DOHH2 (cell line): ENCODE data around the gene GDE1.

ENCODE experiments used
- H3F3A ChIP-seq: fragments of 200-600 bp; sonication (generic), shearing (Covaris generic); 2 replicates; pipeline ENCODE4 v1.6.0; 2016; ENCODE audit warnings: antibody characterized with exemption, mild to moderate bottlenecking; ENCODE audit not compliant: control insufficient read depth, insufficient read depth
- H3K27ac ChIP-seq: fragments of 200-600 bp; sonication (generic); 2 replicates; pipeline ENCODE4 v1.5.1; 2014; ENCODE audit warnings: low read depth, mild to moderate bottlenecking, low read length, moderate library complexity
- H3K27me3 ChIP-seq: fragments of 200-600 bp; sonication (generic); 2 replicates; pipeline ENCODE4 v1.6.1; 2014; ENCODE audit warnings: mild to moderate bottlenecking, low read length, mixed read lengths; ENCODE audit not compliant: control insufficient read depth
- H3K36me3 ChIP-seq: fragments of 200-600 bp; sonication (generic); 2 replicates; pipeline ENCODE4 v1.6.1; 2014; ENCODE audit warnings: mild to moderate bottlenecking, low read length, moderate library complexity, mixed read lengths; ENCODE audit not compliant: control insufficient read depth
- H3K4me1 ChIP-seq: fragments of 200-600 bp; sonication (generic); 2 replicates; pipeline ENCODE4 v1.6.1; 2014; ENCODE audit warnings: mild to moderate bottlenecking, low read length, mixed read lengths; ENCODE audit not compliant: control insufficient read depth
- H3K4me2 ChIP-seq: fragments of 200-600 bp; sonication (generic); 2 replicates; pipeline ENCODE4 v1.6.0; 2014; ENCODE audit warnings: mild to moderate bottlenecking, low read length, moderate library complexity
- H3K4me3 ChIP-seq: fragments of 200-600 bp; sonication (generic); 2 replicates; pipeline ENCODE4 v1.5.1; 2014; ENCODE audit warnings: mild to moderate bottlenecking, low read length, mixed read lengths
- H3K79me2 ChIP-seq: fragments of 200-600 bp; sonication (generic); 2 replicates; pipeline ENCODE4 v1.6.1; 2014; ENCODE audit warnings: mild to moderate bottlenecking, low read length, mixed read lengths; ENCODE audit not compliant: control insufficient read depth
- H3K9me2 ChIP-seq: fragments of 200-600 bp; sonication (generic); replicated peaks from 2 replicates; pipeline ENCODE4 v1.6.1; 2014; ENCODE audit warnings: mild to moderate bottlenecking, low read length, mixed read lengths; ENCODE audit not compliant: control insufficient read depth
- H3K9me3 ChIP-seq: fragments of 200-600 bp; sonication (generic); 2 replicates; pipeline ENCODE4 v1.6.1; 2014; ENCODE audit warnings: antibody characterized with exemption, low read length, mixed read lengths; ENCODE audit not compliant: control insufficient read depth, insufficient read depth
- H4K20me1 ChIP-seq: fragments of 200-600 bp; sonication (generic); 2 replicates; pipeline ENCODE4 v1.6.0; 2014; ENCODE audit warnings: low read depth, mild to moderate bottlenecking, antibody characterized with exemption, low read length, moderate library complexity; ENCODE audit not compliant: control insufficient read depth, insufficient read depth
- EZH2phosphoT487 ChIP-seq: fragments of 200-600 bp; sonication (generic); IDR thresholded peaks from 2 replicates; pipeline ENCODE4 v1.6.1; 2017; ENCODE audit warnings: borderline replicate concordance, mild to moderate bottlenecking, antibody characterized with exemption, low read length, moderate library complexity, mixed read lengths
- TF ChIP-seq, protein P1 (sequence below): fragments of 200-600 bp; sonication (generic); IDR thresholded peaks from one replicate; pipeline ENCODE4 v1.5.1; 2014; ENCODE audit warnings: antibody characterized with exemption, mild to moderate bottlenecking, low read depth, low read length; ENCODE audit not compliant: poor library complexity, severe bottlenecking

Gene GDE1

DNA sequence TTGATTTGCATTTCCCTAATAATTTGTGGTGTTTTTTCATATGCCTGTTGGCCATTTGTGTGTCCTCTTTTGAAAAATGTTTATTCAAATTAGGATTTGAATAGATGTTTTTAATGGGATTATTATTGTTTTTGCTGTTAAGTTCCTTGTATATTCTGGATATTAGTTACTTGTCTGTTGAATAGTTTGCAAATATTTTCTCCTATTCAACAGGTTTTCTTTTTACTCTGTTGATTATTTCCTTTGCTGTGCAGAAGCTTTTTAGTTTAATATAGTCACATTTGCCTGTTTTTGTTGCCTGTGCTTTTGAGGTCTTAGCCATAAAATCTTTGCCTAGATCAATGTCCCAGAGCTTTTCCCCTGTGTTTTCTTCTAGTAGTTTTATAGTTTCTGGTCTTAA lies 9.6 kb downstream of the GDE1 start:
- no peak for TF ChIP-seq EZH2phosphoT487
- TF ChIP-seq, protein P1, sequence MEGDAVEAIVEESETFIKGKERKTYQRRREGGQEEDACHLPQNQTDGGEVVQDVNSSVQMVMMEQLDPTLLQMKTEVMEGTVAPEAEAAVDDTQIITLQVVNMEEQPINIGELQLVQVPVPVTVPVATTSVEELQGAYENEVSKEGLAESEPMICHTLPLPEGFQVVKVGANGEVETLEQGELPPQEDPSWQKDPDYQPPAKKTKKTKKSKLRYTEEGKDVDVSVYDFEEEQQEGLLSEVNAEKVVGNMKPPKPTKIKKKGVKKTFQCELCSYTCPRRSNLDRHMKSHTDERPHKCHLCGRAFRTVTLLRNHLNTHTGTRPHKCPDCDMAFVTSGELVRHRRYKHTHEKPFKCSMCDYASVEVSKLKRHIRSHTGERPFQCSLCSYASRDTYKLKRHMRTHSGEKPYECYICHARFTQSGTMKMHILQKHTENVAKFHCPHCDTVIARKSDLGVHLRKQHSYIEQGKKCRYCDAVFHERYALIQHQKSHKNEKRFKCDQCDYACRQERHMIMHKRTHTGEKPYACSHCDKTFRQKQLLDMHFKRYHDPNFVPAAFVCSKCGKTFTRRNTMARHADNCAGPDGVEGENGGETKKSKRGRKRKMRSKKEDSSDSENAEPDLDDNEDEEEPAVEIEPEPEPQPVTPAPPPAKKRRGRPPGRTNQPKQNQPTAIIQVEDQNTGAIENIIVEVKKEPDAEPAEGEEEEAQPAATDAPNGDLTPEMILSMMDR = no peak
- no peak overlapping the region for H3K4me2 ChIP-seq
- H3K27me3 ChIP-seq = no peaks in the 10 kb centered on the region
- H3K79me2 ChIP-seq = peaks cover 31% of the 10 kb centered on the region
- H4K20me1 ChIP-seq = no peaks in the 10 kb centered on the region
- no peaks in the 10 kb centered on the region for H3K9me3 ChIP-seq
- no peaks in the 10 kb centered on the region for H3F3A ChIP-seq
- no peak overlapping the region for H3K27ac ChIP-seq
- H3K4me3 ChIP-seq = no peak overlapping the region
- H3K9me2 ChIP-seq = no peaks in the 10 kb centered on the region
- H3K36me3 ChIP-seq = peaks cover 83% of the 10 kb centered on the region
- peaks cover 11% of the 10 kb centered on the region for H3K4me1 ChIP-seq

DNA sequence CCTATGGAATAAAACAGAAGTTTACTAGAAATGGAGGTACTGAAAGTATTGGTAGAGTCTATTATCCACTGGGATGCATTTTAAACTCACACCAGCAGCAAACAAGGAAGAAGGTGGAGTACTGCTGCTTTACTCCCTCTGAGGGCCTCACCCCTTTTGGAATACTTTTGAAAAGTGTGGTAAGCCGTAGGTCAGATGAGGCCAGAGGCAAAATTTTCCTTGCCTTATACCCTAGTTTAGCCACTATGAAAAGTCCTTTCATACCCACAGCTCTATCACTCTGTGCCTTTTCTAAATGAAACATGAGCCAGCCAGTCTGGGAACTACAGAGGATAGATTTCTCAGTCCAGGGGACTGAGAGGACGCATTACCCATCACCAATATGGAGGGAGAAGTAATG lies 14.0 kb downstream of the GDE1 start:
- Histone ChIP-seq H3K27me3 (no peaks in the 10 kb centered on the region), H3K4me3 (no peak overlapping the region), H3K4me2 (no peak overlapping the region), H3K9me3 (no peaks in the 10 kb centered on the region), H4K20me1 (no peaks in the 10 kb centered on the region), H3K27ac (no peak overlapping the region), H3K36me3 (peaks cover 72% of the 10 kb centered on the region), H3K4me1 (peaks cover 8% of the 10 kb centered on the region; the same call in 1 of the 2 replicates), H3F3A (no peaks in the 10 kb centered on the region), H3K79me2 (no peaks in the 10 kb centered on the region), H3K9me2 (no peaks in the 10 kb centered on the region)
- TF ChIP-seq, protein P1 = no peak
- no peak for TF ChIP-seq EZH2phosphoT487

DNA sequence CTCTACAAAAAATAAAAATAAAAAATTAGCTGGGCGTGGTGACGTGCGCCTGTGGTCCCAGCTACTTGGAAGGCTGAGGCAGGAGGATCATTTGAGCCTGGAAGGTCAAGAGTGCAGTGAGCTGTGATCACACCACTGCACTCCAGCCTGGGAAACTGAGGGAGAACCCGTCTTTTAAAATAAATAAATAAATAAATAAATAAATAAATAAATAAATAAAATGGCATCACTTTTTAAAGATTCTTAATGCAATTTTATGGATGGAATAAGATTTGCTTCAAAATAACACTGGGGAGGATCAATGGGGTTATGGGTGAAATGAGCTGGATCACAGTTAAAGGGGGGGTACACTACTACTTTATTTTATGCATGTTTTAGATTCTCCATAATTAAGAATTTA lies 14.9 kb downstream of the GDE1 start:
- Histone ChIP-seq H3K4me1 (peaks cover 8% of the 10 kb centered on the region; the same call in 1 of the 2 replicates), H3K9me3 (no peaks in the 10 kb centered on the region), H3K27me3 (no peaks in the 10 kb centered on the region), H4K20me1 (no peaks in the 10 kb centered on the region), H3F3A (no peaks in the 10 kb centered on the region), H3K79me2 (no peaks in the 10 kb centered on the region), H3K4me3 (no peak overlapping the region), H3K36me3 (peaks cover 73% of the 10 kb centered on the region), H3K4me2 (no peak overlapping the region), H3K9me2 (no peaks in the 10 kb centered on the region), H3K27ac (no peak overlapping the region)
- TF ChIP-seq, protein P1 = no peak
- TF ChIP-seq EZH2phosphoT487 = no peak
